Measurements from ENCODE around the gene ARHGEF28.

DNA sequence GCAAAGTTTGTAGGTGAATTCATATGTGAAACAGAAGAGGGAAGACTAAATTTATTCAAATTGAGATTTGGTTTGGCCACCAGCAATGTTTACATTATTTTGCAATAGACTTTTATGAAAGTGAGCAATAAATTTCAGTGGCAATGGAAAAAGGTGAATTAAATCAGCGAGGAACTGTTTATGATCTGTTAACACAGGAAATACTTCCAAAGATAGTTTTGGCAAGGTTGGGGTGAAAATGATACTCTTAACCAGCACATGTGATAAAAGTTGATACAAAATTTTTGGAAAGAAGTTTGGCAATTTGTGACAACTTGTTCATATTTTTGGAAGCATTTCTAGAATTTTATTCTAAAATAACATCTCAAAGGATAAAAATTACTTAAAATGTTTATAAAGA, 119.8 kb downstream of the ARHGEF28 start:
- TF ChIP-seq, protein P1, sequence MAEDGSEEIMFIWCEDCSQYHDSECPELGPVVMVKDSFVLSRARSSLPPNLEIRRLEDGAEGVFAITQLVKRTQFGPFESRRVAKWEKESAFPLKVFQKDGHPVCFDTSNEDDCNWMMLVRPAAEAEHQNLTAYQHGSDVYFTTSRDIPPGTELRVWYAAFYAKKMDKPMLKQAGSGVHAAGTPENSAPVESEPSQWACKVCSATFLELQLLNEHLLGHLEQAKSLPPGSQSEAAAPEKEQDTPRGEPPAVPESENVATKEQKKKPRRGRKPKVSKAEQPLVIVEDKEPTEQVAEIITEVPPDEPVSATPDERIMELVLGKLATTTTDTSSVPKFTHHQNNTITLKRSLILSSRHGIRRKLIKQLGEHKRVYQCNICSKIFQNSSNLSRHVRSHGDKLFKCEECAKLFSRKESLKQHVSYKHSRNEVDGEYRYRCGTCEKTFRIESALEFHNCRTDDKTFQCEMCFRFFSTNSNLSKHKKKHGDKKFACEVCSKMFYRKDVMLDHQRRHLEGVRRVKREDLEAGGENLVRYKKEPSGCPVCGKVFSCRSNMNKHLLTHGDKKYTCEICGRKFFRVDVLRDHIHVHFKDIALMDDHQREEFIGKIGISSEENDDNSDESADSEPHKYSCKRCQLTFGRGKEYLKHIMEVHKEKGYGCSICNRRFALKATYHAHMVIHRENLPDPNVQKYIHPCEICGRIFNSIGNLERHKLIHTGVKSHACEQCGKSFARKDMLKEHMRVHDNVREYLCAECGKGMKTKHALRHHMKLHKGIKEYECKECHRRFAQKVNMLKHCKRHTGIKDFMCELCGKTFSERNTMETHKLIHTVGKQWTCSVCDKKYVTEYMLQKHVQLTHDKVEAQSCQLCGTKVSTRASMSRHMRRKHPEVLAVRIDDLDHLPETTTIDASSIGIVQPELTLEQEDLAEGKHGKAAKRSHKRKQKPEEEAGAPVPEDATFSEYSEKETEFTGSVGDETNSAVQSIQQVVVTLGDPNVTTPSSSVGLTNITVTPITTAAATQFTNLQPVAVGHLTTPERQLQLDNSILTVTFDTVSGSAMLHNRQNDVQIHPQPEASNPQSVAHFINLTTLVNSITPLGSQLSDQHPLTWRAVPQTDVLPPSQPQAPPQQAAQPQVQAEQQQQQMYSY (CRISPR knock-in tag; IDR thresholded peaks at IDR 0.05) = no peak
- TF ChIP-seq, protein P2, sequence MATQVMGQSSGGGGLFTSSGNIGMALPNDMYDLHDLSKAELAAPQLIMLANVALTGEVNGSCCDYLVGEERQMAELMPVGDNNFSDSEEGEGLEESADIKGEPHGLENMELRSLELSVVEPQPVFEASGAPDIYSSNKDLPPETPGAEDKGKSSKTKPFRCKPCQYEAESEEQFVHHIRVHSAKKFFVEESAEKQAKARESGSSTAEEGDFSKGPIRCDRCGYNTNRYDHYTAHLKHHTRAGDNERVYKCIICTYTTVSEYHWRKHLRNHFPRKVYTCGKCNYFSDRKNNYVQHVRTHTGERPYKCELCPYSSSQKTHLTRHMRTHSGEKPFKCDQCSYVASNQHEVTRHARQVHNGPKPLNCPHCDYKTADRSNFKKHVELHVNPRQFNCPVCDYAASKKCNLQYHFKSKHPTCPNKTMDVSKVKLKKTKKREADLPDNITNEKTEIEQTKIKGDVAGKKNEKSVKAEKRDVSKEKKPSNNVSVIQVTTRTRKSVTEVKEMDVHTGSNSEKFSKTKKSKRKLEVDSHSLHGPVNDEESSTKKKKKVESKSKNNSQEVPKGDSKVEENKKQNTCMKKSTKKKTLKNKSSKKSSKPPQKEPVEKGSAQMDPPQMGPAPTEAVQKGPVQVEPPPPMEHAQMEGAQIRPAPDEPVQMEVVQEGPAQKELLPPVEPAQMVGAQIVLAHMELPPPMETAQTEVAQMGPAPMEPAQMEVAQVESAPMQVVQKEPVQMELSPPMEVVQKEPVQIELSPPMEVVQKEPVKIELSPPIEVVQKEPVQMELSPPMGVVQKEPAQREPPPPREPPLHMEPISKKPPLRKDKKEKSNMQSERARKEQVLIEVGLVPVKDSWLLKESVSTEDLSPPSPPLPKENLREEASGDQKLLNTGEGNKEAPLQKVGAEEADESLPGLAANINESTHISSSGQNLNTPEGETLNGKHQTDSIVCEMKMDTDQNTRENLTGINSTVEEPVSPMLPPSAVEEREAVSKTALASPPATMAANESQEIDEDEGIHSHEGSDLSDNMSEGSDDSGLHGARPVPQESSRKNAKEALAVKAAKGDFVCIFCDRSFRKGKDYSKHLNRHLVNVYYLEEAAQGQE (IDR thresholded peaks at IDR 0.05; ENCODE audit: low read depth, low read length) = no peak
- TF ChIP-seq SP1 (IDR thresholded peaks at IDR 0.05; ENCODE audit: low read depth, low read length) (no peak), NR2C1 (IDR thresholded peaks at IDR 0.05) (no peak), ZSCAN29 (IDR thresholded peaks at IDR 0.05) (no peak), JUND (IDR thresholded peaks at IDR 0.05; ENCODE audit: low read depth, low read length) (no peak), SIN3A (IDR thresholded peaks at IDR 0.05; ENCODE audit: low read depth, low read length) (no peak), TARDBP (IDR thresholded peaks at IDR 0.05; ENCODE audit: borderline replicate concordance) (no peak)
- TF ChIP-seq, protein P3, sequence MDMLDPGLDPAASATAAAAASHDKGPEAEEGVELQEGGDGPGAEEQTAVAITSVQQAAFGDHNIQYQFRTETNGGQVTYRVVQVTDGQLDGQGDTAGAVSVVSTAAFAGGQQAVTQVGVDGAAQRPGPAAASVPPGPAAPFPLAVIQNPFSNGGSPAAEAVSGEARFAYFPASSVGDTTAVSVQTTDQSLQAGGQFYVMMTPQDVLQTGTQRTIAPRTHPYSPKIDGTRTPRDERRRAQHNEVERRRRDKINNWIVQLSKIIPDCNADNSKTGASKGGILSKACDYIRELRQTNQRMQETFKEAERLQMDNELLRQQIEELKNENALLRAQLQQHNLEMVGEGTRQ (IDR thresholded peaks at IDR 0.05; ENCODE audit: borderline replicate concordance, low read depth, low read length) = no peak
- TF ChIP-seq, protein P4, sequence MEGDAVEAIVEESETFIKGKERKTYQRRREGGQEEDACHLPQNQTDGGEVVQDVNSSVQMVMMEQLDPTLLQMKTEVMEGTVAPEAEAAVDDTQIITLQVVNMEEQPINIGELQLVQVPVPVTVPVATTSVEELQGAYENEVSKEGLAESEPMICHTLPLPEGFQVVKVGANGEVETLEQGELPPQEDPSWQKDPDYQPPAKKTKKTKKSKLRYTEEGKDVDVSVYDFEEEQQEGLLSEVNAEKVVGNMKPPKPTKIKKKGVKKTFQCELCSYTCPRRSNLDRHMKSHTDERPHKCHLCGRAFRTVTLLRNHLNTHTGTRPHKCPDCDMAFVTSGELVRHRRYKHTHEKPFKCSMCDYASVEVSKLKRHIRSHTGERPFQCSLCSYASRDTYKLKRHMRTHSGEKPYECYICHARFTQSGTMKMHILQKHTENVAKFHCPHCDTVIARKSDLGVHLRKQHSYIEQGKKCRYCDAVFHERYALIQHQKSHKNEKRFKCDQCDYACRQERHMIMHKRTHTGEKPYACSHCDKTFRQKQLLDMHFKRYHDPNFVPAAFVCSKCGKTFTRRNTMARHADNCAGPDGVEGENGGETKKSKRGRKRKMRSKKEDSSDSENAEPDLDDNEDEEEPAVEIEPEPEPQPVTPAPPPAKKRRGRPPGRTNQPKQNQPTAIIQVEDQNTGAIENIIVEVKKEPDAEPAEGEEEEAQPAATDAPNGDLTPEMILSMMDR (IDR thresholded peaks at IDR 0.05 in 2 of 3, conservative IDR thresholded peaks at IDR 0.05 in 1 of 3; ENCODE audit: control insufficient read depth in 2 of 3, extremely low read depth in 1 of 3, insufficient read depth in 1 of 3, low read depth in 3 of 3, low read length in 3 of 3) = no peak

Measured in GM12878 (cell line).